GM21529 (cell line): ENCODE results near the gene PAX7.

Experiments
- ATAC-seq: cut with Tn5 transposase; IDR thresholded peaks from one replicate; pipeline ENCODE4 v1.9.1; 2021; ENCODE audit not compliant: unreplicated experiment

Gene PAX7

GRCh38 chr1:18618546-18619466 is 11.8 kb upstream of the PAX7 start:
- no peak for ATAC-seq

DNA sequence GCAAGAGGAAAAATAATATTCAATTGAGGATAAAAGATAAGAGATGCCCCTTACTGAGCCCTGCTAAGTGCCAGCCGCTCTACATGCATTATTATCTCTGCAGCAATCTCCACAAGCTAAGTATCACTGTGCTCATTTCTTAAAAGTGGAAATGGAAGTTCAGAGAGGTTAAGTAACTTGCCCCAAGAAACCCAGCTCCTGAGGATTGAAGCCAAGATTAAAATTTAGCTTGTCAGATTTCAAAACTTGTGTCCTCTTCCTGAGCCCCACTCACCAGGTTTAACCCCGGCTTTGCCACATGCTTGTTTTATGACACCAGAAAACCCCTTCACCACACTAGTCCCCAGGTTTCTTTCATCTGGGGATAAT is 11.2 kb upstream of the PAX7 start:
- ATAC-seq, result no peak

DNA sequence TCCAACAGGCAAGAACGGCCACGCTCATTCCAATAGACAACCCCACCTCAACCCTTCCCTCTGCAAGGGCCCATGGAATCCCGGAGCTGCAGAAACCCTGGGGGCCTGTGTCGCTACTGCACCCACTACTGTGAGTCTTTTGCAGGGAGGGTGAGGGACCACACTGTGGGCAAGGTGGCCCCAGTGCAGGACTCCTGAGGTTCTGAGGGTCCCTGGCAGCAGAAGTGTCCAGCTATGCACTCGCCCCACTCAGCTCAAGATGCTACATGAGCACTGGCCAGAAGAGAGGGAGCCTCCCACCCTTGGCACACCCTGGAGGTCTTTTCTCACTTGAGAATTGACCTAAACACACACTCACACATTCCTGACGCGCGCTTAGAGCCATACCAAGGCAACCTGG is 2.1 kb upstream of the PAX7 start:
- ATAC-seq, result no peak

DNA sequence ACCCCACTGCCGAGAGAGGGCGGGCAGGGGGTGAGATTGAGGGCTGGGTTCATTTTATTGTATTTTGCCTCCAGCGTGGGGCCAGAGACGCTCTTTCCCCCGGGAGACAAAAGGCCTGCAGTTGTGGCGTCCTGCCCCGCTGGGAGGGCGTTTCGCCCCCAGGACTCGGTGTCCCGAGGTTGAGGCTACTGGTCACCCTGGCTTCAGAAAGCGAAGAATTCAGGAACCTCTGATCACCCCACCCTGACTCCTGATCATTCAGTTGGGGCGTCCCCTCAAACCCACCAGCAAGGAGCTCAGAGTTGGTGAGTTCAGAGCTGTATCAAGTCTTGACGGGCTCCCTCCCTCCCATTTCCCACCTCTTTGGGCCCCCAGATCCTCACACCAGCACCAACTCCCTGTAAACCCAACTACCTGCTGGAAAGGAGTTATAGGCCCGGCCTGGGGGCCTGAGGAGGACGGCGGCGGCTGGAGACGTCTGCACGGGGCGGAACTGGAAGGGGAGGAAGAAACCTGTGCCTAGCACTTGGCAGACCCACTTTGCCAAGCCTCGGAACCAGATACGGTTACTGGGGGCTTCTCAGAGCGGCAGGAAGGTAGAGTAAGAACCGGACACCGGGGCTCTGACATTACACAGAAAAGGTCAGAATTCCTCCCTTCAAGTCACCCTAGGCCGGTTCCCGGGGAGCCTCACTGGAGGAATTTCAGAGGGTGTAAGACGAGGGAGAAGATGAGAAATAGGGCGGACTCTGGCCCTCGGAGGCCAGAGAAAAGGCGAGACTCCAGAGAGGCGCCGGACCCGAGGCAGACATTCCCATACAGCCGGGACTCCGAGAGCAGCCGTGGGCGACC is 761 bp upstream of the PAX7 start:
- ATAC-seq, result no peak

GRCh38 chr1:18631496-18632217 is 1.0 kb downstream of the PAX7 start:
- ATAC-seq, result no peak

DNA sequence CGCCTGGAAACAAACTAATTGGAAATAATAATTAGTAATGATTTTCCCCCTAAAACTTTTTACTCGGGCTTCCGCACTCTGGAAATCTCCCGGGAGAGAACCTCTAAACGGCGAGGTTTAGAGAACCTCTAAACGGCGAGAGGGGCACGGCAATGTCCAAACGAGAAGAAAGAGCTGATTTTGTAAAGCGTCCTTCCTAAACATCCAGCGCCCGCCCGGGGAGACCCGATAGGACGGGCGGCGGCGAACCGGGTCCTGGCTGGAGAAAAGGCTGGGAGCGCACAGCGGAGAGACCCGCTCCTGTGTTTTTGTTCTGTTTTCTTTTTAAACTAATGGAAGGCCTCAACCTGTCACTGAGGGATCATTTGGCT is 1.6 kb downstream of the PAX7 start:
- no peak for ATAC-seq

DNA sequence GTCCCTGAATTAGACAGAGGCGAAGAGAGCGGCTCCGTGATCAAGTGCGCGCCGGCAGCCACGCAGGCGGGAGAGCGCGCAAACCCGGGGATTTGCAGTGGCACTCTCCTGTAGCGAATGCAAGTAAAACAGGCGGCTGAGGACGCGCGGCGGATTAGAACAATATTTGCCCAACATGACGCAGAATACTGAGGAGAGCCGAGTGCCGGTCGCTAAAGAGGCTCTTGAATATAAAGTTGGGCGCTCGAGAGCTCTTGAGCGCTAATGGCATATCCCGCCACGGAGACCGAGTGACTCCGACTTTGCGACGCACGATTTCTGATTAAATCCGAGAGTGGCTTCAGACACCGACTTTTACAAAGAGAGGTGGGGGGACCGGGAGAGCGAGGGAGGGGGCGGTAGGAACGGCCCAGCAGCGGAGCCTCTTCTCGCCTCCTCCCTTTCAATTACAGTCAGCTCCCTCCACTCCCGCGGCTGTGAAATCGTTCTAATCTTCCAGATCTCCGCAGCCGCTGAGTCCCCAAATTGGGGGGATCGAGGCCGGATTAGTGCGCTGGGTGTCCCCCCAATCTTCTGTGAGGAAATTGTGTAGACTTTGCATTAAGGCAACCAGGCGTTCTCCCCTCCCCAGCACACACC is 2.3 kb downstream of the PAX7 start:
- no peak for ATAC-seq

GRCh38 chr1:18633422-18634155 is 2.9 kb downstream of the PAX7 start:
- ATAC-seq, result no peak

GRCh38 chr1:18634276-18634675 is 3.6 kb downstream of the PAX7 start:
- no peak for ATAC-seq

DNA sequence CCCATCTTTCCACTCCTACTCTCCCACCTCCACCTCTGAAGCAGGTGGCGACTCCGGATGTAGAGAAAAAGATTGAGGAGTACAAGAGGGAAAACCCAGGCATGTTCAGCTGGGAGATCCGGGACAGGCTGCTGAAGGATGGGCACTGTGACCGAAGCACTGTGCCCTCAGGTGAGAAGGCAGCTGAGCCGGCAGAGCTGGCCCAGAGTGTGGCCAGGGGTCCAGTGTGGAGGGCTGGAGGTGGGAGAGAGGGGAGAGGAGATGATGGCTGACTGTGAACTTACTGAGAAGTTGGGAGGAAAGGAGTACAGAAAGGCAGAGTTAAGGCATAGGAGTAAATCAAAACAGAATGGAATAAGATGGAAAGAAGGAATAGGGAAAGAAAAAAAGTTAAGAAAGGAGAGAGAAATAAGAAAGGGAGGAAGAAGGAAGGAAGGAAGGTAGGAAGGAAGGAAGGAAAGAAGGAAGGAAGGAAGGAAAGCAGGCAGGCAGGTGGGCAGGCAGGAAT is 4.5 kb downstream of the PAX7 start:
- ATAC-seq, result no peak

GRCh38 chr1:18635891-18636595 is 5.4 kb downstream of the PAX7 start:
- no peak for ATAC-seq

DNA sequence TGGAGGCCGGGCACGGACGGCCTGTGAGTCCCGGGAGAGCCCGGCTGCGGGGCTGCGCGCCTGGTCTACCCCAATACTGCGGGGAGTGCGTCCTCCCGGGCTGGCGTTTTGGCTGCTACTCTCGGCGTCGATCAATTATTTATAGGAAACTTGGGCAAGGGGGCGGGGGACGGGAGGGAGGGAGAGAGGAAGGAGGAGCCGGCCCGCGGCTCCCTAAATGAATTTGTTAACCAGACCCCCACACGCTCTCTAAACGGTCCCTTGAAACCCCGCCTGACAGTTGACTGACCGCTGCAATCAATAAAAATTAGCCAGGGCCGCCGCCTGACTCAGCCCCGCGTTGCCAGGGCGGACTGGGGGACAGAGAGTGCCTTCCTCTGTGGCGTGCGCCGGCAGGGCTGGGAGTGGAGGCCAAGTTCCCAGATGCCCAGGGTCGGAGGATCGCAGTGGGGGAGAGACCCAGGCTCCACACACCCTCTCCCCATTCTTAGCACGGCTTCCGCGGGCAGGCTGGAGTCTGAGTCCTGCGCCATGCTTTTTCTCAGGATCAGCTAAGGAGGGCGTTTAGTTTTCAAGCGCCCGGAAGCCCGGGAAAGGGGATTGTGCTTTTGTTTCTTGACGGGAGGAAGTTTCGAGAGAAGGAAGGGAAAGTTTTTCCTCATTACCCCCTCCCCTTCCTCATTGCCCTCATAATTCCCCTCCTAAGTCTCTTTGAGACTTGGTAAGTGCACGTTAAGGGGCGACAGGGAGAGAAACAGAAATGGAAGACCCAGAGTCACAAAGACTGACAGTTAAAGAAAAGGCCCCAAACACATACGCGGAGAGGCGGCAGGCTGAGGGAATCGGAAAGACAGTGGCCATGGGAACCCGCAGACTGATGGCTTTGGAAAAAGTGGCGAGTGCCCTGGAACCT is 6.2 kb downstream of the PAX7 start:
- no peak for ATAC-seq

DNA sequence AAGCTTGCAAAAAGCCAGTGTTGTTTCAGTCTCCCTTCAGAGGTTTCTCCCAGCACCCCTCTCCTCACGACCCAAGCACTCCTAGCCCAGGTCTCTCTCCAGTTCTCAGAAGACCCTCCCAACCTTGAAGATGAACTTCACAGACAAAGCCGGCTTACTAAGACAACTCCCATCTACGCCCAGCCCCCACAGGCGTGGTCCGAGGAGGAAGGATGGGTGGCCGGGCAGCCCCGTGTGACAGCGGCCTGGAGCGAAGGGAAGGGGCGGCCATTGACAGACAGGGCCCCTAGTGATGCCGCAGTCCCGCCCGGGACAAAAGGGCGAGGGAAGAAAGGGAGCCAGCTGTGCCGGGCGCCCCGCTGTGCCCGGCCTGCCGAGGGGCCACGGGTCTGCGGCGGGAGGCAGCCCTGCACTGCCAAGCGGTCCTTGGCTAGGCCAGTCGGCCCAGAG is 6.9 kb downstream of the PAX7 start:
- no peak for ATAC-seq

DNA sequence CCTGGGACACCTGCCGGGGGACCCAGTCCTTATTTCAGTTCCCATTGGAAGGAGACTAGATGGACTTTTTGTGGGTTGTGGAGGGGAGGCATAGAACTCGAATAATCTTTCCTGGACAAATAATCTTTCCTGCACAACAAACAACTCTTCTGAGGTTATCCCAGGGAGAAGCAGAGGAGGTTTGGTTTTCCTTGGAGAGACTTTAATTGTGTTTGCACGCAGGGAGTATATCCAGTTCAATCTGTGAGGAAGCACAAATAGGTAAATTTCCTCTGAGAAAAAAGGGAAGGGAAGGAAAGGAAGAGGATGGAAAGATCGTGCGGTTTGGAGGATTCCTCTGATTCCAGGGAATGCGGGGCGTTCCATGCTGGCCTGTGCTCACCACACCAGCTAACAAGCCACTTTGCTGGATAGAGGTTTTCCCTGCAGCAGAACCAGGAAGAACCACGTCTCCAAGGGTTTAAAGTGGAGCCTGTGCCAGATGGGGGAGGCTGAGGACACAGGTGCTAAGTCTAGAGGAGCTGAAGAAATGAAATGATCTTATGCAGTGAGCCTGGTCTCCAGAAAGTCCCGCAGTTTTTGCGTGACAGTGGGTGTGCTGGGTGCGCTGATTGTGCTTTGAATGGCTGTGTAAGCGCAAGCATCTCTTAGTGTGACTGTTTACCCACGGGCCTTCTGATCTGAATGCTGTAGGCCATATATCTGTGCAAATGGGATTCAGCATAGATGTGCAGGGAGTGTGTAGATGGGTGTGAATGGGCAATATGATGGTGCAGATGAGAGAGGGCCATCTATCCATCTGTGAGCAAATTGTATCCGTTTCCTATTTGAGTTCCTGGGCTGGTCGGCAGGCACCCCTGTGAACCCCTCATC is 7.6 kb downstream of the PAX7 start:
- no peak for ATAC-seq

GRCh38 chr1:18638835-18639364 is 8.3 kb downstream of the PAX7 start:
- ATAC-seq, result no peak

DNA sequence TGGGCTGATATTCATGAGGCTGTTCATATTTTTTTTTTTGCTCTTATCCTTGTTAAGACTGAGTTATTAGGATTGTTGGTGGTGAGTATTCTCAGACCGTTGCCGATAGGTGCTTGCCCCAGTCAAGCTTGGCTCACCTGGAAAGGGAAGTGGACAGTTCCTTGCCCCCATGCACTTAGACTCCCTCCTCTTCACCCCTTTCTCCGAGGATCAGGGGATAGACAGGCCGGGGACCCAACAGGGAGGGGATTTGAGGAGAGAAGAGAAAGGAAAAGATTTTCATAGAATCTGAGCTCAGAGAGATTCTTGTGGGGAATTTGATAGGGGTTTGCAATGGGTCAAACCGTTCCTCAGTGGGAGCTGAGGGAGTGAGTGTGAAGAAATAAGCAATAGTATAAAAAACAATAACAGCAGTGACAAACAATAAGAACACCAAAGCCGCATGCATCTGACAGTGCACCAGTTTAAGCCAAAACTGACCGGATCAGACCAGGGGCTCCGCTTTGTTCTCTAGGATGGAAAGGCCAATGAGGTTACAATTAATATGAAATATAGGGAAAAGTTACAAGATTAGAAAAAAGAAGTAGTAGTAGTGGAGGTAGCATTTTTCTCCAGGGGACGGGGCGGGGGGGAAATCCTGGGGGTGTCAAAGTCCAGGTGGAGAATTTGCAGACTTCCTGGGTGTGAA is 8.9 kb downstream of the PAX7 start:
- ATAC-seq, result no peak
